ENCODE results near the gene STON2.
"Not testable (repeated sequence)": the region's sequence is repeated elsewhere in the genome, so short reads cannot be mapped to it uniquely, and the experiment has no call there.

Gene STON2

DNA sequence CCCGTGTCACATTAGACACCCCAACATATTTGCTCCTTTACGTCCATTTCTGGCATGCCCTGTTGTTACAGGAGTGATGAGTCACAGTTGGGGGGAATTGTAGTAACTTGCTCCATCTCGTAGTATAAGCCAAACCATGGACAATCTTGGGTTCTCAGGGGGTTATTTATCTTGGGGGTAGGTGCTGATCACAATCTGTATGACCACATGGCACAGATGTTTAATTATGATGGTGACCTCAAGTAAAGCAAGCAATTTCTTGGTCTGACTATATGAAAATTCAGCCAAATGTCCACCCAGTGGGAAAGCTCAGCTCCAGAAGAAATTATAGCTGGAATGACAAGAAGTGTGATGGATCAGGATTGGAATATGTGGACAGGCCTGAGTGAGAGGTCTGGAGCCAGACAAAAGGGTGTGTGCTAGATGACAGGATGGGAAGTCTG is 32.1 kb upstream of the STON2 start:
- Mint-ChIP-seq H3K27ac (no peak overlapping the region), H3K4me1 (peaks cover 12% of the 10 kb centered on the region), H3K36me3 (ENCODE audit: low read depth) (no peaks in the 10 kb centered on the region), H3K4me3 (no peak overlapping the region), H3K27me3 (peaks cover 60% of the 10 kb centered on the region), H3K9me3 (no peaks in the 10 kb centered on the region)
- ATAC-seq (no peak), DNase-seq (no peak)

DNA sequence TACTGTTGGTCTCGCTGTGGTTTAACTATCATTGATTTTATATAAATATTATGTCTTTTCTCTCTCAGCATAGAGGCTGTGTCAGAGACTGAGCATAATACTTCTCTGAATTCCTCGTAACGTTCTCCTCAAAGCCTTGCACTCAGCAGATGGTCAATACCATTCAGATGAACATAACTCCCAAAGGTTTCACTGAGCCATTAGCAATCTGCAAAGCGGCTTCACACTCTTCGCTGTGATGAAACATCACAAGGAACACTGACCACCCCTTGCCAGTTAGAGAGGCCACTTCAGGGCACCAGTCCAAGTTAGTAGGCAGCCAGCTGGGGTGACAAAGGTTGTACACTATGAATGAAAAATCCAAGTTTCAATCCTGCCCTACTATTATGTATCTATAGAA is 30.1 kb upstream of the STON2 start:
- ATAC-seq = no peak
- Mint-ChIP-seq H3K27ac (no peak overlapping the region), H3K36me3 (ENCODE audit: low read depth) (no peaks in the 10 kb centered on the region), H3K4me1 (peaks cover 3% of the 10 kb centered on the region), H3K27me3 (peaks cover 57% of the 10 kb centered on the region), H3K4me3 (no peak overlapping the region), H3K9me3 (no peaks in the 10 kb centered on the region)
- DNase-seq = no peak

DNA sequence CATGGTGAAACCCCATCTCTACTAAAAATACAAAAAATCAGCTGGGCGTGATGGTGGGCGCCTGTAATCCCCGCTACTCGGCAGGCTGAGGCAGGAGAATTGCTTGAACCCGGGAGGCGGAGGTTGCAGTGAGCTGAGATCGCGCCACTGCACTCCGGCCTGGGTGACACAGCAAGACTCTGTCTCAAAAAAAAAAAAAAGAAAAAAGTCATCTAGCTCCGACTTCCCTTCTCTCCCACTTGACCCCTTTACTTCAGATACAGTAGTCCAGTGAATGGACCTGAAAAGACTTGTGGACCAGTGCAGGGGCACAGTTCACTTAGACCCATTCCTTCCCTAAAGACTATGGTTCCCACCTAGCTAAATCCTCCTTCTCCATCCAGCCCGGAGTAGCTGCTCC is 29.6 kb upstream of the STON2 start:
- H3K9me3 Mint-ChIP-seq; H3K27ac Mint-ChIP-seq; H3K4me1 Mint-ChIP-seq; DNase-seq; H3K36me3 Mint-ChIP-seq (ENCODE audit: low read depth); H3K4me3 Mint-ChIP-seq; ATAC-seq: not testable (repeated sequence)
- H3K27me3 Mint-ChIP-seq = peaks cover 52% of the 10 kb centered on the region

DNA sequence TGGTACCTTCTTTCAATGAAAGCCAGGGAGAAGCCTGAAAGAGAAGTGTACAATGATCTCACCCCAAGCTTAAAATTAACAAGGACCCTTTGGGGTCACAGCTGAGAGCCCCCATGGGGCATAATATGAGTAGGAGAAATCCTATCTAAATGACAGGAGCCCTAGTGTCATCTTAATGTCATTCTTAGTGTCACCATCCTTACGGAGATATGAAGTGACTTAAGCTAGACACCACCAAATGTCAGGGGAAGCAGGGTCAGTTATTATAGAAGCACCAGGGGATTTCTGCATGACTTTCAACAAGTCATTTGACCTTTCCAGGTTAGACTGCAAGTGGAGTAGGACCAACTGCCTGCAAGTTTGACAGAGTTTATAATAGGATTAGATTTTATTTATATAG is 28.9 kb upstream of the STON2 start:
- ATAC-seq (peak; percentile 43), DNase-seq (no peak)
- Mint-ChIP-seq H3K4me1 (no peaks in the 10 kb centered on the region), H3K27ac (no peak overlapping the region), H3K4me3 (no peak overlapping the region), H3K27me3 (peaks cover 45% of the 10 kb centered on the region), H3K9me3 (no peaks in the 10 kb centered on the region), H3K36me3 (ENCODE audit: low read depth) (no peaks in the 10 kb centered on the region)

DNA sequence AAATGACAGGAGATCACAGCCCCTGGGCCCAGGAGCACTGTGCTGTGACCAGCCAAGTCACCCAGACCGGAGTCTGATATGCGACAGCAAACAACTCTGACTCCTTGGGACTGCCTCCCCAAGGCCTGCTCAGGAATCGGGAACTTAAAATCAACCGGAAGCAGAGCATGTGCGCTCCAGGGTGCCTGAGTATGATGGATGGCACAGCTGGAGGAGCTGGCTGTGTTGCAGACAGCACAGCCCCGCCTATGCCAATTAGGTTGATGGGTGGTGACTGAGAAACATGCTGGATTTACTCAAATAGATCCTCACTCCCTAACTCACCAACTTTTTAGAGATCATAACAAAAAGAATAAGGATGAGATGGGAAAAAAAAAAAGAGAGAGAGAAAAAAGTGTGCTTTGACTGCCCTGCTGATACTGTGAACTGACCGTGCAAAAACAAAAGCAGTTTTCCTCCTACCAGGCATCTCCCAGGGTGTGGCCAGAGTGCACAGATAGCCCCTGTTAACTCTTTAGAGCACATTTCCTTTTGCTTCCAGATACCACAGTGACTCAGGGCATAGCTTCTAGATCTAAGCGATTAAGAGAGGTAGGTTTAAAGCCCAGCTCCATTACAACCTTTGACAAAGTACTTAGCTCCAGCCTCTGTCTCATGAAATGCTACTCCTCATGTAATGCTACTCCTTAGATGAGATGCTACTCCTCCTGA is 27.4 kb upstream of the STON2 start:
- DNase-seq (no peak), ATAC-seq (no peak)
- Mint-ChIP-seq H3K27ac (no peak overlapping the region), H3K4me3 (no peak overlapping the region), H3K36me3 (ENCODE audit: low read depth) (no peaks in the 10 kb centered on the region), H3K27me3 (peaks cover 30% of the 10 kb centered on the region), H3K9me3 (no peaks in the 10 kb centered on the region), H3K4me1 (no peaks in the 10 kb centered on the region)

DNA sequence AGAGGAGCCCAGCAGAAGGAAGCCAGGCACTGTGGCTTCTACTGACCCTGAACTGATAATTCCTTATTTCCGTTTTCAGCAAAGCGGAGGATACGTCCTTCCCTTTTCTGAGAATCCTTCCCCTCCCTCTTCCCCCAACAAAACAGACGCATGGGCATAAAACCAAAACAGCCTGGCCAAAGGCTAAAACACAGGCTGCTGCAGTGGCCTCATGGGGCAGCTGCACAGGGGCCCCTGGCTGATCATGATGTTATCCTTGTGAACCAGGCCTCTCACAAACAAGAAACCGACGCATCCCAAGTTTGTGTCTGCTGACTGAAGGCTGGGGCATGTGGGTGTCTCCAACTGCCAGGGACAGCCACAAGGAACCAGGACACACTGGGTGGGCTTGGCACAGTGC is 23.4 kb upstream of the STON2 start:
- Mint-ChIP-seq H3K4me3 (no peak overlapping the region), H3K9me3 (no peaks in the 10 kb centered on the region), H3K27me3 (peaks cover 13% of the 10 kb centered on the region), H3K27ac (no peak overlapping the region), H3K4me1 (no peaks in the 10 kb centered on the region), H3K36me3 (ENCODE audit: low read depth) (no peaks in the 10 kb centered on the region)
- DNase-seq (no peak), ATAC-seq (no peak)

DNA sequence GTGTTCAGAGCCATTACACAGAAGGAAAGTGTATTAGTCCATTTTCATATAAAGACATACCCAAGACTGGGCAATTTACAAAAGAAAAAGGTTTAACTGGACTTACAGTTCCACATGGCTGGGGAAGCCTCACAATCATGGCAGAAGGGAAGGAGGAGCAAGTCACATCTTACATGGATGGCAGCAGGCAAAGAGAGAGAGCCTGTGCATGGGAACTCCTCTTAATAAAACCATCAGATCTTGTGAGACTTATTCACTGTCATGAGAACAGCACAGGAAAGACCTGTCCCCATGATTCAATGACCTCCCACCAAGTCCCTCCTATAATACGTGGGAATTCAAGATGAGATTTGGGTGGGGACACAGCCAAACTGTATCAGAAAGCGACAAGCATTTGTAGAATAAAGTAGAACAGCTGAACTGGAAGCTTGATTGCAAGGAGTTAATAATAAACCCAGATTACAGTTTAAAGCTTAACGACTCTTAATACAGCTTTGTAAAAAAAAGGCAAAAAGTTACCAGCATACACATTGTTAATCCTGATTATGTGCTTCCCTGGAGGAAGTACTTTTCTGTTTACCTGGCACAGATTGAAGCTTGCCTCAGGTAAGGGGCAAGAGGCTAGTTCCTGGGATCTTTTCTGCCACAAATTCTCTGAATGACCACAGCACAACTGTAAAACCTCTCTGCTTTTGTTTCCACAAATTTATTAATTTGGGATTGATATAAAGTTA is 18.1 kb upstream of the STON2 start:
- Mint-ChIP-seq H3K27ac (no peak overlapping the region), H3K9me3 (no peaks in the 10 kb centered on the region), H3K27me3 (peaks cover 2% of the 10 kb centered on the region), H3K4me1 (peaks cover 2% of the 10 kb centered on the region), H3K36me3 (ENCODE audit: low read depth) (no peaks in the 10 kb centered on the region), H3K4me3 (no peak overlapping the region)
- ATAC-seq (no peak), DNase-seq (no peak)

DNA sequence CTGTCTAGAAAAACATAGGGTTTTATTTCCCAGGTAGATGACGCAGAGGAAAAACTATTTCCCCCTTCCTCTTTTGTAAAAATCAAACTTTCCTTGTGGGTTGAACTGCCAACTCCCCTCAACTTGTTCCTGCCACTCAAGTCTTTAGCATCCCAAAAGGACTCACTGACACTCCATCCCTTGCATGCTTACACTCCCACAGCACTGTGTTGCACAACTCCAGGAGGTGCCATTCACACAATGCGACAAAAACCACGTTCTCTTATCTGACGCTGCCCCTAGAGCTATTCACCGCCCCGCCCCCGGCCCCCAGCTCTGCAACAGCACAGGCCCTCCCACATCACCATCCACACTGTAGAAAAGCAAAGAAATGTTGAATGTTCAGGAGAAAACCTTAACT is 16.9 kb upstream of the STON2 start:
- Mint-ChIP-seq H3K9me3 (no peaks in the 10 kb centered on the region), H3K27ac (no peak overlapping the region), H3K27me3 (peaks cover 4% of the 10 kb centered on the region), H3K4me1 (peaks cover 2% of the 10 kb centered on the region), H3K4me3 (no peak overlapping the region), H3K36me3 (ENCODE audit: low read depth) (no peaks in the 10 kb centered on the region)
- DNase-seq = no peak
- no peak for ATAC-seq

DNA sequence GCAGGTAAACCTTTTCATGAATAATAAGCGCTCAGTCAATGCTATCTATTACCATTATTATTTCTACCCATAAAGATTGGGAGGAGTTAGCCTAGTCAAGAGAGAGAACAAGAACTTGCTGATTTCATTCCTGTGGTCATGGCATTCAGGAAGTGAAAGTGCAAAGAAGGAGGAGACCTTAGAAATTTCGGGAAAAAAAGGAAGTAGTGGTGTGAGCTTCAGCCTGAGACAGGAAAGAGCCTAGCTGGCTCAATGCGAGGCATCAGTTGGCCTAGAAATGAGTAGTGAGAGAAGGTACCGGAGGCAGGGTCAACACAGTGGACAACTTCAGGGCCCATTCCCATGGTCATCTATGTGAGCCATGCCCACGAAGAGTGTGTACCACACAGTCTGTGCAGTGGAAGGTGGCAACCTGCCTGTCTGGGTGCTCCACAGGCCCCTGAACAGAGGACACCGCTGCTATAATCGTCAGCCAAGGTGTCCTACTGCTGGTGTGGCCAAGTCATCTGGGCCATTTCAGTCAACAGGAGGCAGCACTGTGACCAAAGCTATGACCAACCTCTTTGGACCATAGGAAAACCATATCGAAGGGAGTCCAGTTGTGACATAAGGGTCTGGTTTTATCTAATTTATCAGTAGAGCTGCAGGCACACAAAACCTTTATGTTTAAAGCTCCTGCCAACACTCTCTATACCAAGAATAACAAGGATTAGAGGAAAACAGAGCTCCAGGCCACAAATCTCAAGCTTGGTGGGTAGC is 16.2 kb upstream of the STON2 start:
- no peak overlapping the region for H3K27ac Mint-ChIP-seq
- peaks cover 8% of the 10 kb centered on the region for H3K27me3 Mint-ChIP-seq
- H3K4me1 Mint-ChIP-seq = peaks cover 2% of the 10 kb centered on the region
- H3K4me3 Mint-ChIP-seq = no peak overlapping the region
- DNase-seq (no peak), ATAC-seq (no peak)
- H3K9me3 Mint-ChIP-seq = no peaks in the 10 kb centered on the region
- H3K36me3 Mint-ChIP-seq (ENCODE audit: low read depth) = no peaks in the 10 kb centered on the region

DNA sequence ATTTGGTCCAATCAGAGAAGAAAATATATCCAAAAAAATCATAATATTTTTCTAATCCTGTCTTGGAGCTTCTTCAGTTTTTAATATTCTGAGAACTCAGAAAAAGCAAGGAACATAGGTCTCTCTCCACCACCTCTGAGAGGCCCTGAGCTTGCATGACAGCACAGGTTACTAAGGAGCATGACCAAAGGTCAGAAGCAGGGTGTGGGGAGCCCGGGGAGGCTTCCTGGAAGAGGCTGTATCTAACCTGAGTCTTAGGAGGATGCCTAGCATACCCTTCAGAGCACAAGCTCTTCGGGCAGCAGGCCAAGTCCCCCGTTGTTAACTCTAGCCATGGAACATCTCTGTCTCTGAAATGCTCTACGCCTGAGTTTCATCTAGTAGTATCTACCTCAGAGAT is 15.7 kb upstream of the STON2 start:
- peaks cover 2% of the 10 kb centered on the region for H3K4me1 Mint-ChIP-seq
- no peak for DNase-seq
- peak; percentile 28 for ATAC-seq
- H3K27ac Mint-ChIP-seq = no peak overlapping the region
- peaks cover 8% of the 10 kb centered on the region for H3K27me3 Mint-ChIP-seq
- H3K36me3 Mint-ChIP-seq (ENCODE audit: low read depth) = no peaks in the 10 kb centered on the region
- H3K9me3 Mint-ChIP-seq = no peaks in the 10 kb centered on the region
- H3K4me3 Mint-ChIP-seq = no peak overlapping the region

DNA sequence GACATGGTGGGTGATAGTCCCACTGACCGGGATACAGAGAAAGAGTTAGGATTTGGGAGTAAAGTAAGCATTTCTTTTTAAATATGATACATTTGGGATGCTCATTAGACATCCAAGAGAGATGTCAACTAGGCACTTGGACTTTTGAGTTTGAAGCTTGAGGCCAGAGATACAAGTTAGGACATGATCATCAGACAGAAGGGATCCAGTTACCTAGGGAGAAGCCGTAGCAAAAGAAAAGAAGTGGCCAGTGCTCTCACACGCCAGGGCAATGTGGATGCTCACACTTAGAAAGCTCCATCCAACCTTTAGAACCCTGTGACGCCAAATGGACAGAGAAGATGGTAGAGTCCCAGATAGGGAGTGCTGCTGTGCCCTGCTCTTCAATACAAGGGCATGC is 14.0 kb upstream of the STON2 start:
- DNase-seq (no peak), ATAC-seq (no peak)
- Mint-ChIP-seq H3K4me1 (peaks cover 2% of the 10 kb centered on the region), H3K27ac (no peak overlapping the region), H3K36me3 (ENCODE audit: low read depth) (no peaks in the 10 kb centered on the region), H3K27me3 (peaks cover 8% of the 10 kb centered on the region), H3K9me3 (no peaks in the 10 kb centered on the region), H3K4me3 (no peak overlapping the region)

DNA sequence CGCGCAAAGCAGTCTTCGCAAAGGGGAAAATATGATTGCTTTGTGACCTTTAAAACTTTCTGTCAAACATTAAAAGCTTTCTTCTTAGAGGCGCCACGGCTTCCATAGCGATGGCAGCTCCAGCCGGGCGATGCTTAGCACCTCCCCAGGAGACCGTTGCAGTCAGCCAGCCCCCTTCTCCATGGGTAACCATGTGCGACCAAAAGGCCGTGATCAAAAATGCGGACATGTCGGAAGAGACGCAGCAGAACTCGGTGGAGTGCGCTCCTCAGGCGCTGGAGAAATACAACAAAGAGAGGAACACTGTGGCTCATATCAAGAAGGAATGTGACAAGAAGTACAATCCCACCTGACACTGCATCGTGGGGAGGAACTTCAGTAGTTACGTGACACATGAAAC is 12.7 kb upstream of the STON2 start:
- Mint-ChIP-seq H3K27me3 (peaks cover 13% of the 10 kb centered on the region), H3K4me1 (peaks cover 2% of the 10 kb centered on the region), H3K9me3 (no peaks in the 10 kb centered on the region), H3K4me3 (no peak overlapping the region), H3K27ac (no peak overlapping the region), H3K36me3 (ENCODE audit: low read depth) (no peaks in the 10 kb centered on the region)
- DNase-seq = no peak
- no peak for ATAC-seq

DNA sequence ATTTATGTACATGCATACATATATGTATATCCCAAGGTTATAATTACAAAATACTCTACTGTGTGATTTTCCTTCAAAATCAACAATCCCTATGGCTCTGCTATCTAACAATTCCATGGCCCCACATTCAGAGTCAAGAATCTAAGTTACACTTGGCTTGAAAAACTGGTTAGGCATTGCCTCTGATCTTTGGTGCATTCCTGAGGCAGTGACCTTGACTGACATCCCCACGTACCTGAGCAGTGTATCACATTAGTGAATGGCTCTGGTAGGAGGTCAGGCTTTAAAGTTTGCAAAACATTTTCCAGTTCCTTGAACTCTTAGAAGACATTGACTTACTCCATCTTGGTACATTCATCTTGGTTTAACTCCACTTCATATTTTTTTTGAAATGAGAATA is 8.5 kb upstream of the STON2 start:
- H3K27ac Mint-ChIP-seq = no peak overlapping the region
- no peaks in the 10 kb centered on the region for H3K36me3 Mint-ChIP-seq (ENCODE audit: low read depth)
- peaks cover 27% of the 10 kb centered on the region for H3K27me3 Mint-ChIP-seq
- DNase-seq (no peak), ATAC-seq (no peak)
- no peak overlapping the region for H3K4me3 Mint-ChIP-seq
- H3K4me1 Mint-ChIP-seq = no peaks in the 10 kb centered on the region
- H3K9me3 Mint-ChIP-seq = peaks cover 4% of the 10 kb centered on the region

DNA sequence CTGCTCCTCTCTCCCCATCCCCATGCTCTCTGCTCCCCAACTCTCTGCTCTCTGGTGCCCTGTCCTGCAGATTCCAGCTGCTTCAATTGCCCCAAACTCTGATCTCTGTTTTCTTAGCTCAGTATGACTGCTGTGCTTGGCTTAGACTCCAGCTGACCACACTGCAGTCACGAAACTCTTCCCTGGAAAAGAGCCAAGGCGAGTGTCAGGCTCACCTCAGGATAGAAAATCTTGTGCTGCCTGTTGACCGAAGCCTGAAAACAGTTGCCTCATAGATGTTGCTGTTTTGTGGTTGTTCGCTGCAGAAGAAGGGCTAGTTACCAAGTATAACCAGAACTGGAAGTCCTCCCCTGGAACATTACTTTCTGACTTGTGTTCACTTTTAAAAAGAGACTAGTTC is 6.7 kb upstream of the STON2 start:
- Mint-ChIP-seq H3K4me1 (peaks cover 3% of the 10 kb centered on the region), H3K36me3 (ENCODE audit: low read depth) (no peaks in the 10 kb centered on the region), H3K27me3 (peaks cover 24% of the 10 kb centered on the region), H3K9me3 (peaks cover 4% of the 10 kb centered on the region), H3K27ac (no peak overlapping the region), H3K4me3 (no peak overlapping the region)
- ATAC-seq (no peak), DNase-seq (no peak)

DNA sequence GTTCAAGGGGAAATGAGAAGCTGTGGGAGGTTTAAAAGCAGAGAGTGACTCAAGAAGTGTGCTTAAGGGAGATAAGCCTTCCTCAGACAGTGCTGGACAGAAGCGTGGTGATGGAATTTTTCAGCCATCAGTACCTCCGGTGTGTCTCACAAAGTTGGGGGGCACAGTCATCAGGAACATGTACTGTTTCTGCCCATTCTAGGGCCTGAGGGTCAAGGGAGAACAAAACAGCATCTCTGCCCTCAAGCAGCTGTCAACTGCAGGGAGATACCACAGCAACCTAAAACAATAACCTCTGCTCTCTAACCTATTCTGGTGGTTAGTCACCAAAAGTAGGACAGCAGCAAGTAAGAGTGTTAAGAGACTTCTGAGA is 2.0 kb upstream of the STON2 start:
- H3K4me3 Mint-ChIP-seq = no peak overlapping the region
- no peak for DNase-seq
- peaks cover 24% of the 10 kb centered on the region for H3K27me3 Mint-ChIP-seq
- peaks cover 22% of the 10 kb centered on the region for H3K4me1 Mint-ChIP-seq
- H3K27ac Mint-ChIP-seq = no peak overlapping the region
- peaks cover 4% of the 10 kb centered on the region for H3K9me3 Mint-ChIP-seq
- peak; percentile 31 for ATAC-seq
- no peaks in the 10 kb centered on the region for H3K36me3 Mint-ChIP-seq (ENCODE audit: low read depth)
